Inferior parietal cortex (tissue), 1 donor: ENCODE data around the gene COL21A1.
"Not testable (repeated sequence)": the region's sequence is repeated elsewhere in the genome, so short reads cannot be mapped to it uniquely, and the experiment has no call there.

Experiments used
- DNase-seq: peaks from one replicate; pipeline ENCODE4 v3.0.0-alpha.2; 2016; ENCODE audit errors: extremely low spot score

Gene COL21A1

GRCh38 chr6:56047931-56048540 is 199.3 kb downstream of the COL21A1 start:
- no peak for DNase-seq

GRCh38 chr6:56046576-56046975 is 200.8 kb downstream of the COL21A1 start:
- DNase-seq: no peak

GRCh38 chr6:56043761-56044160 is 203.6 kb downstream of the COL21A1 start:
- DNase-seq: no peak

- DNase-seq: no peak
Observed at GRCh38 chr6:56043076-56043475, 204.3 kb downstream of the COL21A1 start.

- no peak for DNase-seq
Observed at GRCh38 chr6:56041591-56041990, 205.8 kb downstream of the COL21A1 start.

- DNase-seq: no peak
Observed at GRCh38 chr6:56040889-56041301, 206.5 kb downstream of the COL21A1 start.

GRCh38 chr6:56040223-56040622 is 207.2 kb downstream of the COL21A1 start:
- DNase-seq: no peak

GRCh38 chr6:56038764-56039163 is 208.6 kb downstream of the COL21A1 start:
- no peak for DNase-seq

- DNase-seq: no peak
Observed at GRCh38 chr6:56037601-56038000, 209.8 kb downstream of the COL21A1 start.

- no peak for DNase-seq
Observed at GRCh38 chr6:56036916-56037600, 210.3 kb downstream of the COL21A1 start.

- no peak for DNase-seq
Observed at GRCh38 chr6:56033401-56033800, 214.0 kb downstream of the COL21A1 start.

- no peak for DNase-seq
Observed at GRCh38 chr6:56032715-56033260, 214.6 kb downstream of the COL21A1 start.

- no peak for DNase-seq
Observed at GRCh38 chr6:56027865-56028264, 219.5 kb downstream of the COL21A1 start.

GRCh38 chr6:56026455-56027180 is 220.8 kb downstream of the COL21A1 start:
- DNase-seq: no peak

- no peak for DNase-seq
Observed at GRCh38 chr6:56025795-56026194, 221.6 kb downstream of the COL21A1 start.

- no peak for DNase-seq
Observed at GRCh38 chr6:56024931-56025330, 222.4 kb downstream of the COL21A1 start.

- no peak for DNase-seq
Observed at GRCh38 chr6:56023829-56024228, 223.6 kb downstream of the COL21A1 start.

- no peak for DNase-seq
Observed at GRCh38 chr6:56022678-56023077, 224.7 kb downstream of the COL21A1 start.

GRCh38 chr6:56021943-56022342 is 225.4 kb downstream of the COL21A1 start:
- DNase-seq: no peak

- DNase-seq: no peak
Observed at GRCh38 chr6:56019973-56020372, 227.4 kb downstream of the COL21A1 start.

- no peak for DNase-seq
Observed at GRCh38 chr6:56017198-56017597, 230.2 kb downstream of the COL21A1 start.

- DNase-seq: not testable (repeated sequence)
Observed at GRCh38 chr6:56014039-56014438, 233.3 kb downstream of the COL21A1 start.

- no peak for DNase-seq
Observed at GRCh38 chr6:56009636-56010035, 237.7 kb downstream of the COL21A1 start.
